ENCODE measurements around the gene CEBPG. TPM values are rescaled to one million over a fixed set of nuclear protein-coding genes. Genes with fewer than 3 reads are reported as not detected.

CEBPG gene
- total RNA-seq, 2 experiments from 2014 or later, result 24.0 to 24.4 TPM

GRCh38 chr19:33377586-33378475 lies 4.3 kb downstream of the CEBPG start:
- H3K9me3 Mint-ChIP-seq, result no peaks in the 10 kb centered on the region
- H3K27me3 Mint-ChIP-seq, result no peaks in the 10 kb centered on the region
- no peak overlapping the region for H3K4me3 Mint-ChIP-seq
- peaks cover 47% of the 10 kb centered on the region for H3K4me1 Mint-ChIP-seq
- H3K27ac Mint-ChIP-seq, result no peak overlapping the region
- CTCF ChIA-PET, result interaction anchor here (0.5 kb wide), 1 partner anchor 36 kb away, joined by 5 read pairs; no protein-coding TSS in a partner anchor
- POLR2A ChIA-PET, result no interaction called here
- peaks cover 33% of the 10 kb centered on the region for H3K36me3 Mint-ChIP-seq (ENCODE audit: low read depth)
- DNase-seq, result no peak

- no peaks in the 10 kb centered on the region for H3K9me3 Mint-ChIP-seq
- H3K4me3 Mint-ChIP-seq, result no peak overlapping the region
- no peaks in the 10 kb centered on the region for H3K27me3 Mint-ChIP-seq
- CTCF ChIA-PET, result interaction anchor here (1.6 kb wide), 1 partner anchor 7 kb away, joined by 6 read pairs; no protein-coding TSS in a partner anchor
- POLR2A ChIA-PET, result no interaction called here
- H3K4me1 Mint-ChIP-seq, result peaks cover 42% of the 10 kb centered on the region
- peaks cover 33% of the 10 kb centered on the region for H3K36me3 Mint-ChIP-seq (ENCODE audit: low read depth)
- H3K27ac Mint-ChIP-seq, result no peak overlapping the region
- no peak for DNase-seq
Measured at GRCh38 chr19:33379151-33379829, 5.8 kb downstream of the CEBPG start.

GRCh38 chr19:33381101-33381500 lies 7.6 kb downstream of the CEBPG start:
- no peaks in the 10 kb centered on the region for H3K9me3 Mint-ChIP-seq
- DNase-seq, result no peak
- ChIA-PET POLR2A (no interaction called here), CTCF (interaction anchor here (0.9 to 1.6 kb wide), 2 partner anchors 9 to 12 kb away, joined by 3 to 6 read pairs; no protein-coding TSS in a partner anchor)
- H3K4me3 Mint-ChIP-seq, result no peak overlapping the region
- no peak overlapping the region for H3K27ac Mint-ChIP-seq
- H3K27me3 Mint-ChIP-seq, result no peaks in the 10 kb centered on the region
- peaks cover 24% of the 10 kb centered on the region for H3K4me1 Mint-ChIP-seq
- H3K36me3 Mint-ChIP-seq (ENCODE audit: low read depth), result peaks cover 25% of the 10 kb centered on the region

GRCh38 chr19:33382006-33382405 lies 8.5 kb downstream of the CEBPG start:
- DNase-seq, result no peak
- H3K27me3 Mint-ChIP-seq, result no peaks in the 10 kb centered on the region
- no peak overlapping the region for H3K27ac Mint-ChIP-seq
- H3K4me1 Mint-ChIP-seq, result peaks cover 15% of the 10 kb centered on the region
- H3K9me3 Mint-ChIP-seq, result no peaks in the 10 kb centered on the region
- CTCF ChIA-PET, result no interaction called here
- H3K36me3 Mint-ChIP-seq (ENCODE audit: low read depth), result peaks cover 25% of the 10 kb centered on the region
- POLR2A ChIA-PET, result interaction anchor here (0.6 kb wide), 1 partner anchor 12 kb away, joined by 3 read pairs; no protein-coding TSS in a partner anchor
- H3K4me3 Mint-ChIP-seq, result no peak overlapping the region

GRCh38 chr19:33382982-33383381 lies 9.5 kb downstream of the CEBPG start:
- no peak for DNase-seq
- Mint-ChIP-seq H3K4me3 (no peak overlapping the region), H3K4me1 (peaks cover 8% of the 10 kb centered on the region), H3K27me3 (no peaks in the 10 kb centered on the region), H3K27ac (no peak overlapping the region), H3K36me3 (ENCODE audit: low read depth) (peaks cover 25% of the 10 kb centered on the region), H3K9me3 (no peaks in the 10 kb centered on the region)
- CTCF ChIA-PET, result interaction anchor here (1.2 kb wide), 1 partner anchor 138 kb away, joined by 3 read pairs; no protein-coding TSS in a partner anchor
- POLR2A ChIA-PET, result no interaction called here

- no peaks in the 10 kb centered on the region for H3K9me3 Mint-ChIP-seq
- H3K27ac Mint-ChIP-seq, result no peak overlapping the region
- peaks cover 7% of the 10 kb centered on the region for H3K4me1 Mint-ChIP-seq
- peaks cover 25% of the 10 kb centered on the region for H3K36me3 Mint-ChIP-seq (ENCODE audit: low read depth)
- POLR2A ChIA-PET, result no interaction called here
- CTCF ChIA-PET, result interaction anchor here (0.7 to 1.2 kb wide), 3 partner anchors 11 to 139 kb away, joined by 3 read pairs; no protein-coding TSS in a partner anchor
- H3K27me3 Mint-ChIP-seq, result no peaks in the 10 kb centered on the region
- DNase-seq, result no peak
- H3K4me3 Mint-ChIP-seq, result no peak overlapping the region
Measured at GRCh38 chr19:33383720-33384292, 10.3 kb downstream of the CEBPG start.

GRCh38 chr19:33384983-33385382 lies 11.5 kb downstream of the CEBPG start:
- Mint-ChIP-seq H3K36me3 (ENCODE audit: low read depth) (peaks cover 13% of the 10 kb centered on the region), H3K27ac (no peak overlapping the region), H3K4me1 (peaks cover 7% of the 10 kb centered on the region), H3K27me3 (no peaks in the 10 kb centered on the region), H3K4me3 (no peak overlapping the region), H3K9me3 (no peaks in the 10 kb centered on the region)
- ChIA-PET CTCF (interaction anchor here (0.9 kb wide), 1 partner anchor 10 kb away, joined by 4 read pairs; no protein-coding TSS in a partner anchor), POLR2A (no interaction called here)
- no peak for DNase-seq

GRCh38 chr19:33385956-33386355 lies 12.4 kb downstream of the CEBPG start:
- Mint-ChIP-seq H3K27me3 (no peaks in the 10 kb centered on the region), H3K4me1 (peaks cover 6% of the 10 kb centered on the region), H3K36me3 (ENCODE audit: low read depth) (peaks cover 8% of the 10 kb centered on the region), H3K27ac (no peak overlapping the region), H3K9me3 (no peaks in the 10 kb centered on the region), H3K4me3 (no peak overlapping the region)
- no peak for DNase-seq
- POLR2A ChIA-PET, result no interaction called here
- CTCF ChIA-PET, result no interaction called here

GRCh38 chr19:33386361-33386858 lies 12.9 kb downstream of the CEBPG start:
- DNase-seq, result no peak
- Mint-ChIP-seq H3K27me3 (no peaks in the 10 kb centered on the region), H3K4me1 (peaks cover 3% of the 10 kb centered on the region), H3K4me3 (no peak overlapping the region), H3K36me3 (ENCODE audit: low read depth) (peaks cover 6% of the 10 kb centered on the region), H3K27ac (no peak overlapping the region), H3K9me3 (no peaks in the 10 kb centered on the region)
- POLR2A ChIA-PET, result no interaction called here
- CTCF ChIA-PET, result no interaction called here

GRCh38 chr19:33387351-33388230 lies 14.1 kb downstream of the CEBPG start:
- no peaks in the 10 kb centered on the region for H3K9me3 Mint-ChIP-seq
- no peak overlapping the region for H3K4me3 Mint-ChIP-seq
- DNase-seq, result no peak
- no peaks in the 10 kb centered on the region for H3K36me3 Mint-ChIP-seq (ENCODE audit: low read depth)
- H3K27me3 Mint-ChIP-seq, result no peaks in the 10 kb centered on the region
- no peaks in the 10 kb centered on the region for H3K4me1 Mint-ChIP-seq
- ChIA-PET CTCF (no interaction called here), POLR2A (no interaction called here)
- H3K27ac Mint-ChIP-seq, result no peak overlapping the region

GRCh38 chr19:33388231-33388724 lies 14.8 kb downstream of the CEBPG start:
- Mint-ChIP-seq H3K9me3 (no peaks in the 10 kb centered on the region), H3K36me3 (ENCODE audit: low read depth) (no peaks in the 10 kb centered on the region), H3K4me3 (no peak overlapping the region), H3K27me3 (no peaks in the 10 kb centered on the region), H3K4me1 (no peaks in the 10 kb centered on the region), H3K27ac (no peak overlapping the region)
- DNase-seq, result no peak
- CTCF ChIA-PET, result no interaction called here
- POLR2A ChIA-PET, result no interaction called here

GRCh38 chr19:33388725-33389420 lies 15.4 kb downstream of the CEBPG start:
- H3K4me1 Mint-ChIP-seq, result no peaks in the 10 kb centered on the region
- no peaks in the 10 kb centered on the region for H3K27me3 Mint-ChIP-seq
- H3K36me3 Mint-ChIP-seq (ENCODE audit: low read depth), result no peaks in the 10 kb centered on the region
- POLR2A ChIA-PET, result no interaction called here
- DNase-seq, result no peak
- H3K27ac Mint-ChIP-seq, result no peak overlapping the region
- no peak overlapping the region for H3K4me3 Mint-ChIP-seq
- H3K9me3 Mint-ChIP-seq, result no peaks in the 10 kb centered on the region
- CTCF ChIA-PET, result no interaction called here

All from activated CD4-positive, alpha-beta T cell treated with anti-CD3 and anti-CD28 coated beads, Interleukin-2, amount 10 ng/mL, durations not matched to agents 7 days and 5 days (primary cell).